H1 (cell line): ENCODE data around the gene GIMAP2.

ENCODE experiments used
- ATF2 ChIP-seq: IDR thresholded peaks from 2 replicates; pipeline ENCODE4 v1.6.1; 2012; ENCODE audit warnings: low read length, inconsistent platforms
- BACH1 ChIP-seq: IDR thresholded peaks from 2 replicates; pipeline ENCODE4 v1.6.1; 2012; ENCODE audit warnings: low read length, improper control_type of control experiment
- EP300 ChIP-seq, 2 experiments: IDR thresholded peaks; 1 replicate in 1 of 2; 2 replicates in 1 of 2; pipeline ENCODE4 v1.6.1; 2011 to 2012; ENCODE audit warnings: low read depth in 2 of 2, low read length in 2 of 2, mild to moderate bottlenecking in 2 of 2, borderline replicate concordance in 1 of 2, inconsistent platforms in 1 of 2, moderate library complexity in 1 of 2
- JUN ChIP-seq: IDR thresholded peaks from 2 replicates; pipeline ENCODE4 v1.6.1; 2011; ENCODE audit warnings: low read depth, mild to moderate bottlenecking, improper control_type of control experiment, low read length
- KDM1A ChIP-seq: fragments of 200-600, 300-600 bp; sonication (generic); IDR thresholded peaks from 2 replicates; pipeline ENCODE4 v1.7.1; 2016; ENCODE audit warnings: mild to moderate bottlenecking, low read length, borderline replicate concordance
- POLR2A ChIP-seq, 2 experiments: IDR thresholded peaks; 1 replicate in 1 of 2; 2 replicates in 1 of 2; pipeline ENCODE4 v1.6.1; 2011; ENCODE audit warnings: low read depth in 2 of 2, low read length in 2 of 2, mild to moderate bottlenecking in 2 of 2; ENCODE audit errors: control extremely low read depth in 1 of 2
- SIN3A ChIP-seq, 2 experiments: IDR thresholded peaks in 1 of 2; conservative IDR thresholded peaks in 1 of 2; 2 replicates each; pipeline ENCODE4 v1.6.1; 2011 to 2012; ENCODE audit warnings: low read length in 2 of 2, improper control_type of control experiment in 1 of 2, low read depth in 1 of 2, mild to moderate bottlenecking in 1 of 2
- SP4 ChIP-seq: IDR thresholded peaks from 2 replicates; pipeline ENCODE4 v1.6.1; 2012; ENCODE audit warnings: low read length, inconsistent platforms
- TCF12 ChIP-seq: IDR thresholded peaks from 2 replicates; pipeline ENCODE4 v1.6.1; 2011; ENCODE audit warnings: low read depth, mild to moderate bottlenecking, low read length
- TF ChIP-seq, protein P1 (sequence below), 3 experiments: IDR thresholded peaks; 1 replicate in 2 of 3; 2 replicates in 1 of 3; pipeline versions ENCODE4 v1.5.1 to v1.6.1; 2011; ENCODE audit warnings: low read length in 3 of 3, mild to moderate bottlenecking in 3 of 3, inconsistent platforms in 2 of 3, low read depth in 1 of 3, moderate library complexity in 1 of 3; ENCODE audit not compliant: insufficient read depth in 1 of 3; ENCODE audit errors: control extremely low read depth in 1 of 3

GRCh38 chr7:150728609-150729008, 43.1 kb downstream of the GIMAP2 start:
- TF ChIP-seq, protein P1, sequence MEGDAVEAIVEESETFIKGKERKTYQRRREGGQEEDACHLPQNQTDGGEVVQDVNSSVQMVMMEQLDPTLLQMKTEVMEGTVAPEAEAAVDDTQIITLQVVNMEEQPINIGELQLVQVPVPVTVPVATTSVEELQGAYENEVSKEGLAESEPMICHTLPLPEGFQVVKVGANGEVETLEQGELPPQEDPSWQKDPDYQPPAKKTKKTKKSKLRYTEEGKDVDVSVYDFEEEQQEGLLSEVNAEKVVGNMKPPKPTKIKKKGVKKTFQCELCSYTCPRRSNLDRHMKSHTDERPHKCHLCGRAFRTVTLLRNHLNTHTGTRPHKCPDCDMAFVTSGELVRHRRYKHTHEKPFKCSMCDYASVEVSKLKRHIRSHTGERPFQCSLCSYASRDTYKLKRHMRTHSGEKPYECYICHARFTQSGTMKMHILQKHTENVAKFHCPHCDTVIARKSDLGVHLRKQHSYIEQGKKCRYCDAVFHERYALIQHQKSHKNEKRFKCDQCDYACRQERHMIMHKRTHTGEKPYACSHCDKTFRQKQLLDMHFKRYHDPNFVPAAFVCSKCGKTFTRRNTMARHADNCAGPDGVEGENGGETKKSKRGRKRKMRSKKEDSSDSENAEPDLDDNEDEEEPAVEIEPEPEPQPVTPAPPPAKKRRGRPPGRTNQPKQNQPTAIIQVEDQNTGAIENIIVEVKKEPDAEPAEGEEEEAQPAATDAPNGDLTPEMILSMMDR (IDR thresholded peaks at IDR 0.05; ENCODE audit: control extremely low read depth in 1 of 3, insufficient read depth in 1 of 3, low read depth in 1 of 3, low read length in 3 of 3): no peak
- no peak for TF ChIP-seq BACH1
- no peak for TF ChIP-seq POLR2A (IDR thresholded peaks at IDR 0.05; ENCODE audit: control extremely low read depth in 1 of 2, low read depth in 2 of 2, low read length in 2 of 2)
- no peak for TF ChIP-seq SIN3A (conservative IDR thresholded peaks at IDR 0.05 in 1 of 2, IDR thresholded peaks at IDR 0.05 in 1 of 2; ENCODE audit: low read depth in 1 of 2, low read length in 2 of 2)
- no peak for TF ChIP-seq ATF2
- no peak for TF ChIP-seq TCF12
- no peak for TF ChIP-seq EP300 (IDR thresholded peaks at IDR 0.05; ENCODE audit: borderline replicate concordance in 1 of 2, low read depth in 2 of 2, low read length in 2 of 2)
- no peak for TF ChIP-seq JUN
- TF ChIP-seq KDM1A: no peak
- TF ChIP-seq SP4: no peak
